ENCODE data around the gene CCBE1.

Gene CCBE1

DNA sequence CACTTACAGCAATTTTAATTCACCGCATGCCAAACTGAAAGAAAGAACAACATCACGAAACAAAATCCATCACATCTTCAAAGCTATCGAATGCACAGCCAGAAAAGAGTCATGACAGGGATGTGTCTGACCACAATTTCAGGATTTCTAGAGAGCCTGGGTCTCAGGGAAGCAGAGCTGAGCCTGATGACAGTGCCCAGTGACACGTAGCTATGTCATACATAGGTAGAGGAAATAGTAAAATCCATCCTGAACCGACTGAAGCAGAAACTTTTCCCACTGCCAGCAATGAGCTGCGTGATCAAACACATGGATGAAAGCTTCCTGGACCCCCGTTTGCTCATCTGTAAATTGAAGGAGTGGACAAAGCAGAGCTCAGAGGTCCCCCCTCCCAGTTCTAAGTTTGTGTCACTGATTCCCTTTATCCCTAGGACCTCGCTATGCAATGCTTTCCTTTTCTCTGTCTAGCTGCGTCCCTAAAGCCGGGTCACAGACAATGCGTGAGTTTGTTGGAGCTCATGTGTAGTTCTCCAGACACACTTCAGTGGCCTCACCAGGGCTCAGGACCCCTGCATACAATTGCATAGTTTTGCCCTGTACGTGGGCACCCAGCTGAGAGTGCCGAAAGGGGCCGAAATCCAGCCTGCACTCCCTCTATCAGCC, 37.6 kb downstream of the CCBE1 start:
- no peak for TF ChIP-seq POLR2AphosphoS5 (IDR thresholded peaks at IDR 0.05; ENCODE audit: low read depth, low read length)
- no peak for TF ChIP-seq TAF1 (IDR thresholded peaks at IDR 0.05; ENCODE audit: borderline replicate concordance, insufficient read depth, low read length)
- no peak for TF ChIP-seq FOXP2 (optimal IDR thresholded peaks at IDR 0.05; ENCODE audit: borderline replicate concordance, extremely low read depth, extremely low read length, insufficient read depth)
- TF ChIP-seq REST (IDR thresholded peaks at IDR 0.05; ENCODE audit: insufficient read depth in 1 of 2, low read depth in 2 of 2, low read length in 2 of 2): no peak
- TF ChIP-seq SIN3A (IDR thresholded peaks at IDR 0.05; ENCODE audit: borderline replicate concordance, insufficient read depth, low read length): no peak

- no peak for TF ChIP-seq POLR2AphosphoS5 (IDR thresholded peaks at IDR 0.05; ENCODE audit: low read depth, low read length)
- no peak for TF ChIP-seq TAF1 (IDR thresholded peaks at IDR 0.05; ENCODE audit: borderline replicate concordance, insufficient read depth, low read length)
- no peak for TF ChIP-seq REST (IDR thresholded peaks at IDR 0.05; ENCODE audit: insufficient read depth in 1 of 2, low read depth in 2 of 2, low read length in 2 of 2)
- no peak for TF ChIP-seq SIN3A (IDR thresholded peaks at IDR 0.05; ENCODE audit: borderline replicate concordance, insufficient read depth, low read length)
- TF ChIP-seq FOXP2 (optimal IDR thresholded peaks at IDR 0.05; ENCODE audit: borderline replicate concordance, extremely low read depth, extremely low read length, insufficient read depth): no peak
Observed at GRCh38 chr18:59658941-59659340, 38.3 kb downstream of the CCBE1 start.

- TF ChIP-seq POLR2AphosphoS5 (IDR thresholded peaks at IDR 0.05; ENCODE audit: low read depth, low read length) (no peak), TAF1 (IDR thresholded peaks at IDR 0.05; ENCODE audit: borderline replicate concordance, insufficient read depth, low read length) (no peak), SIN3A (IDR thresholded peaks at IDR 0.05; ENCODE audit: borderline replicate concordance, insufficient read depth, low read length) (no peak), REST (IDR thresholded peaks at IDR 0.05; ENCODE audit: insufficient read depth in 1 of 2, low read depth in 2 of 2, low read length in 2 of 2) (no peak), FOXP2 (optimal IDR thresholded peaks at IDR 0.05; ENCODE audit: borderline replicate concordance, extremely low read depth, extremely low read length, insufficient read depth) (no peak)
Observed at GRCh38 chr18:59657012-59657411, 40.2 kb downstream of the CCBE1 start.

- TF ChIP-seq REST (IDR thresholded peaks at IDR 0.05; ENCODE audit: insufficient read depth in 1 of 2, low read depth in 2 of 2, low read length in 2 of 2) (no peak), FOXP2 (optimal IDR thresholded peaks at IDR 0.05; ENCODE audit: borderline replicate concordance, extremely low read depth, extremely low read length, insufficient read depth) (no peak)
Observed at GRCh38 chr18:59656373-59656887, 40.8 kb downstream of the CCBE1 start.

DNA sequence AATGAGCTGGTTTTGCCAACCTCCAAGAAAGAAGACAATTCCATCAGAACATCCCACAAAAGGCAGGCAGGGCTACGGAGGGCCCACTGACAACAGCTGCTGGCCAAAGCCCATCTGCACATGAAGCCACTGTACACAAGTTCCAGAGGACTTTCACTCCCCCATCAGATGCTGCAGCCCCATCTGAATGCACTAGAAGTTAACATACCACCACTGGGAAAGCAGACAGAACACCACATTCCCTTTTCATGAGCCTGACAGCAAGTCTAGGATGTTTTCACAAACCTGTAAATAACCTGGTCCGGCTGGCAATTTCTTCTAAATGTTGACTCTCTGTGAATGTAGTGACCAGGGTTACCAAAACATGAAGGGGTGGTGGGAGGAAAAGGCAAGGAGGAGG, 41.5 kb downstream of the CCBE1 start:
- TF ChIP-seq POLR2AphosphoS5 (IDR thresholded peaks at IDR 0.05; ENCODE audit: low read depth, low read length) (no peak), SIN3A (IDR thresholded peaks at IDR 0.05; ENCODE audit: borderline replicate concordance, insufficient read depth, low read length) (no peak), FOXP2 (optimal IDR thresholded peaks at IDR 0.05; ENCODE audit: borderline replicate concordance, extremely low read depth, extremely low read length, insufficient read depth) (no peak), REST (IDR thresholded peaks at IDR 0.05; ENCODE audit: insufficient read depth in 1 of 2, low read depth in 2 of 2, low read length in 2 of 2) (no peak), TAF1 (IDR thresholded peaks at IDR 0.05; ENCODE audit: borderline replicate concordance, insufficient read depth, low read length) (no peak)

Data from PFSK-1 (cell line).